ENCODE measurements around the gene SURF4. TPM values are rescaled to one million over a fixed set of nuclear protein-coding genes. Genes with fewer than 3 reads are reported as not detected.

SURF4 gene
- total RNA-seq, 1 experiment from 2014 or later: 134 TPM

GRCh38 chr9:133347515-133347984, 28.3 kb downstream of the SURF4 start:
- H2AFZ ChIP-seq (ENCODE audit: low read depth, low read length, poor library complexity, severe bottlenecking): no peak overlapping the region

More at GRCh38 chr9:133347515-133347984, 28.3 kb downstream of the SURF4 start:
- CTCF ChIA-PET: interaction anchor here (1.0 to 1.2 kb wide), 2 partner anchors 159 to 162 kb away, joined by 6 read pairs; no protein-coding TSS in a partner anchor
- RAD21 ChIA-PET (ENCODE audit: low non-redundant PET in 1 of 2, low total read pairs in 2 of 2, uncharacterized antibody in 2 of 2, unreplicated experiment in 2 of 2): no interaction called here
- Histone ChIP-seq H3K4me2 (ENCODE audit: low read length) (peak overlapping the region; percentile 98), H3K4me1 (ENCODE audit: control insufficient read depth in 1 of 2, insufficient read depth in 2 of 2, low read length in 2 of 2) (peaks cover 12 to 22% of the 10 kb centered on the region in 2 experiments; a peak in 3 of 4 replicates), H3K27me3 (ENCODE audit: insufficient read depth, low read length) (no peaks in the 10 kb centered on the region), H3K27ac (ENCODE audit: low read depth, low read length) (peak overlapping the region; percentile 96), H3K9me2 (ENCODE audit: insufficient read depth) (no peaks in the 10 kb centered on the region), H3K9me3 (ENCODE audit: control insufficient read depth in 1 of 2, insufficient read depth in 1 of 2, low read depth in 1 of 2, low read length in 2 of 2) (no peaks in the 10 kb centered on the region), H4K20me1 (ENCODE audit: insufficient read depth) (peaks cover 10% of the 10 kb centered on the region; the same call in 1 of the 2 replicates), H3K9ac (ENCODE audit: low read length) (peak overlapping the region; percentile 100), H3K36me3 (ENCODE audit: control insufficient read depth in 1 of 2, insufficient read depth in 2 of 2, low read length in 2 of 2) (peaks cover 47 to 67% of the 10 kb centered on the region in 2 experiments), H3K79me2 (ENCODE audit: insufficient read depth, low read length) (peaks cover 58% of the 10 kb centered on the region), H3K4me3 (replicated peaks in 1 of 2; ENCODE audit: low read depth in 1 of 2, low read length in 2 of 2) (peak overlapping the region; percentile 89 to 100)
- no peak for TF ChIP-seq YY1 (IDR thresholded peaks at IDR 0.05; ENCODE audit: extremely low read depth, insufficient replicate concordance, low read depth, low read length)
- TF ChIP-seq, protein P1, sequence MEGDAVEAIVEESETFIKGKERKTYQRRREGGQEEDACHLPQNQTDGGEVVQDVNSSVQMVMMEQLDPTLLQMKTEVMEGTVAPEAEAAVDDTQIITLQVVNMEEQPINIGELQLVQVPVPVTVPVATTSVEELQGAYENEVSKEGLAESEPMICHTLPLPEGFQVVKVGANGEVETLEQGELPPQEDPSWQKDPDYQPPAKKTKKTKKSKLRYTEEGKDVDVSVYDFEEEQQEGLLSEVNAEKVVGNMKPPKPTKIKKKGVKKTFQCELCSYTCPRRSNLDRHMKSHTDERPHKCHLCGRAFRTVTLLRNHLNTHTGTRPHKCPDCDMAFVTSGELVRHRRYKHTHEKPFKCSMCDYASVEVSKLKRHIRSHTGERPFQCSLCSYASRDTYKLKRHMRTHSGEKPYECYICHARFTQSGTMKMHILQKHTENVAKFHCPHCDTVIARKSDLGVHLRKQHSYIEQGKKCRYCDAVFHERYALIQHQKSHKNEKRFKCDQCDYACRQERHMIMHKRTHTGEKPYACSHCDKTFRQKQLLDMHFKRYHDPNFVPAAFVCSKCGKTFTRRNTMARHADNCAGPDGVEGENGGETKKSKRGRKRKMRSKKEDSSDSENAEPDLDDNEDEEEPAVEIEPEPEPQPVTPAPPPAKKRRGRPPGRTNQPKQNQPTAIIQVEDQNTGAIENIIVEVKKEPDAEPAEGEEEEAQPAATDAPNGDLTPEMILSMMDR (IDR thresholded peaks at IDR 0.05 in 2 of 3, conservative IDR thresholded peaks at IDR 0.05 in 1 of 3; ENCODE audit: borderline replicate concordance in 1 of 3, insufficient read depth in 1 of 3, low read depth in 2 of 3, low read length in 2 of 3): no peak
- no peak for TF ChIP-seq CBX3 (IDR thresholded peaks at IDR 0.05; ENCODE audit: low read depth)
- peak; percentile 84; the same call in 1 of the 2 replicates for TF ChIP-seq ZFX (IDR thresholded peaks at IDR 0.05)
- no peak for TF ChIP-seq SP1 (IDR thresholded peaks at IDR 0.05; ENCODE audit: low read depth)
- no peak for TF ChIP-seq RAD21 (IDR thresholded peaks at IDR 0.05; ENCODE audit: low read depth)
- TF ChIP-seq EZH2phosphoT487 (IDR thresholded peaks at IDR 0.05; ENCODE audit: borderline replicate concordance): no peak
- no peak for TF ChIP-seq ZBTB33 (IDR thresholded peaks at IDR 0.05; ENCODE audit: extremely low read depth, insufficient replicate concordance, low read length)
- BruUV-seq (replicated peaks): no TSS peak
- intact Hi-C loops (cut with micrococcal nuclease): no loop called here
- no peak for DNase-seq (ENCODE audit: low read depth, low spot score)
- POLR2A ChIA-PET: interaction anchor here (0.6 to 1.9 kb wide), 14 partner anchors 8 to 1295 kb away, joined by 3 to 15 read pairs (median 4); partner anchors contain the start of genes CACFD1, GTF3C5, REXO4 and SURF1
- peak; percentile 56 for ATAC-seq

All from HCT116 (cell line).